GM23248 (cell line): ENCODE results near the gene GSTM2. TPM values are rescaled to one million over a fixed set of nuclear protein-coding genes. Genes with fewer than 3 reads are reported as not detected.

Experiments used
- DNase-seq: peaks from one replicate; pipeline ENCODE4 v3.0.0-alpha.2; 2015
- H2AFZ ChIP-seq: fragments of 200-600 bp; sonication (generic); 2 replicates; pipeline ENCODE4 v1.6.1; 2016; ENCODE audit warnings: antibody characterized with exemption
- H3F3A ChIP-seq: fragments of 200-600 bp; sonication (generic); 2 replicates; pipeline ENCODE4 v1.6.1; 2016; ENCODE audit warnings: mild to moderate bottlenecking, antibody characterized with exemption, mixed run types; ENCODE audit not compliant: insufficient read depth
- H3K27ac ChIP-seq: fragments of 200-600 bp; sonication (generic); 2 replicates; pipeline ENCODE4 v1.5.1; 2016; ENCODE audit warnings: mild to moderate bottlenecking
- H3K27me3 ChIP-seq: fragments of 200-600 bp; sonication (generic); replicated peaks from 2 replicates; pipeline ENCODE4 v1.6.1; 2016; ENCODE audit warnings: mild to moderate bottlenecking; ENCODE audit not compliant: insufficient read depth
- H3K36me3 ChIP-seq: fragments of 200-600 bp; sonication (generic); 2 replicates; pipeline ENCODE4 v1.6.1; 2016; ENCODE audit warnings: low read depth, mild to moderate bottlenecking
- H3K4me1 ChIP-seq: fragments of 200-600 bp; sonication (generic); 2 replicates; pipeline ENCODE4 v1.6.1; 2016; ENCODE audit warnings: mild to moderate bottlenecking; ENCODE audit not compliant: insufficient read depth
- H3K4me2 ChIP-seq: fragments of 200-600 bp; sonication (generic); one replicate; pipeline ENCODE4 v1.6.1; 2016; ENCODE audit warnings: mild to moderate bottlenecking; ENCODE audit not compliant: unreplicated experiment
- H3K4me3 ChIP-seq: fragments of 200-600 bp; sonication (generic); 2 replicates; pipeline ENCODE4 v1.5.1; 2016; ENCODE audit warnings: mild to moderate bottlenecking
- H3K79me2 ChIP-seq: fragments of 200-600 bp; sonication (generic); 2 replicates; pipeline ENCODE4 v1.6.1; 2016; ENCODE audit warnings: mild to moderate bottlenecking; ENCODE audit not compliant: insufficient read depth
- H3K9ac ChIP-seq: fragments of 200-600 bp; sonication (generic); 2 replicates; pipeline ENCODE4 v1.6.1; 2016; ENCODE audit warnings: mild to moderate bottlenecking
- H3K9me2 ChIP-seq: fragments of 200-600 bp; sonication (generic); 2 replicates; pipeline ENCODE4 v1.6.1; 2016; ENCODE audit warnings: mixed run types, mild to moderate bottlenecking, moderate library complexity; ENCODE audit not compliant: insufficient read depth
- H3K9me3 ChIP-seq: fragments of 200-600 bp; sonication (generic); one replicate; pipeline ENCODE4 v1.6.1; 2017; ENCODE audit warnings: low read depth
- H4K20me1 ChIP-seq: fragments of 200-600 bp; sonication (generic); 2 replicates; pipeline ENCODE4 v1.6.0; 2016; ENCODE audit not compliant: insufficient read depth
- EZH2 ChIP-seq: fragments of 200-600 bp; sonication (generic); IDR thresholded peaks from 2 replicates; pipeline ENCODE4 v1.6.1; 2018; ENCODE audit warnings: antibody characterized with exemption, mild to moderate bottlenecking; ENCODE audit not compliant: insufficient read depth, poor library complexity, severe bottlenecking
- EZH2phosphoT487 ChIP-seq: fragments of 200-600 bp; sonication (generic); IDR thresholded peaks from 2 replicates; pipeline ENCODE4 v1.6.1; 2018; ENCODE audit warnings: antibody characterized with exemption, moderate library complexity, mild to moderate bottlenecking, low read depth; ENCODE audit not compliant: insufficient read depth
- WGBS, 2 experiments: methylation state at CpG; one replicate each; pipeline ENCODE4 v1.1.6; 2015 to 2017; ENCODE audit warnings: low lambda C conversion rate in 2 of 2, low coverage in 1 of 2; ENCODE audit errors: missing lambda C conversion rate in 2 of 2; 5-methylcytosine and 5-hydroxymethylcytosine counted together
- in situ Hi-C: fragments of 300-500 bp; cut with MboI; formaldehyde crosslinking; loops from 2 replicates; pipeline ENCODE4 v1.15.0; 2020
- polyA plus RNA-seq: library from polyadenylated mRNA; unstranded; fragments of >200 nt; fragmentation: Nextera tagmentation; extraction: Ambion mirVana; gene quantifications from 2 replicates; pipeline ENCODE4 v1.2.1, GENCODE V29; 2016
- total RNA-seq: library from RNA; depleted of rRNA; stranded (reverse); fragments of >200 nt; shearing (Covaris generic); gene quantifications from 2 replicates; pipeline ENCODE4 v1.2.3, GENCODE V29; 2014

Gene GSTM2
- total and polyA plus RNA-seq, 2 experiments from 2014 or later, result 19.7 to 41.2 TPM

- Histone ChIP-seq H3K4me1 (peaks cover 61% of the 10 kb centered on the region), H3K9me3 (no peaks in the 10 kb centered on the region), H3F3A (peaks cover 36% of the 10 kb centered on the region), H4K20me1 (no peaks in the 10 kb centered on the region; the same call in 1 of the 2 replicates), H3K27ac (peak overlapping the region; percentile 99), H3K9ac (peak overlapping the region; percentile 100), H3K79me2 (peaks cover 57% of the 10 kb centered on the region), H3K4me2 (peak overlapping the region; percentile 95), H3K36me3 (no peaks in the 10 kb centered on the region), H3K9me2 (no peaks in the 10 kb centered on the region), H2AFZ (peak overlapping the region; percentile 69), H3K4me3 (peak overlapping the region; percentile 92), H3K27me3 (no peaks in the 10 kb centered on the region)
- in situ Hi-C loops, result no loop called here
- no peak for TF ChIP-seq EZH2
- no peak for TF ChIP-seq EZH2phosphoT487
- WGBS, 2 experiments, result 0 to 1% methylated on average over 9 of the region's 9 CpGs
- peak; percentile 81 for DNase-seq
These were observed 47.5 kb upstream of the GSTM2 start for GRCh38 chr1:109620401-109620791.

GRCh38 chr1:109620841-109621286 is 47.0 kb upstream of the GSTM2 start:
- H3K9me3 ChIP-seq, result no peaks in the 10 kb centered on the region
- DNase-seq, result peak; percentile 98
- H3K27me3 ChIP-seq, result no peaks in the 10 kb centered on the region
- TF ChIP-seq EZH2 (no peak), EZH2phosphoT487 (no peak)
- H4K20me1 ChIP-seq, result no peaks in the 10 kb centered on the region; the same call in 1 of the 2 replicates
- H2AFZ ChIP-seq, result peak overlapping the region; percentile 69
- peaks cover 33% of the 10 kb centered on the region for H3F3A ChIP-seq
- peak overlapping the region; percentile 92 for H3K4me3 ChIP-seq
- no peaks in the 10 kb centered on the region for H3K36me3 ChIP-seq
- 0 to 2% methylated on average over 18 of the region's 18 CpGs for WGBS, 2 experiments
- in situ Hi-C loops, result no loop called here
- H3K9ac ChIP-seq, result peak overlapping the region; percentile 100
- peak overlapping the region; percentile 95 for H3K4me2 ChIP-seq
- peaks cover 61% of the 10 kb centered on the region for H3K4me1 ChIP-seq
- H3K79me2 ChIP-seq, result peaks cover 62% of the 10 kb centered on the region
- H3K9me2 ChIP-seq, result no peaks in the 10 kb centered on the region
- peak overlapping the region; percentile 99 for H3K27ac ChIP-seq

GRCh38 chr1:109621379-109622136 is 46.3 kb upstream of the GSTM2 start:
- Histone ChIP-seq H3F3A (peaks cover 26% of the 10 kb centered on the region), H3K27me3 (no peaks in the 10 kb centered on the region), H2AFZ (no peak overlapping the region), H3K27ac (peak overlapping the region; percentile 99), H3K36me3 (no peaks in the 10 kb centered on the region), H3K9me2 (no peaks in the 10 kb centered on the region), H3K9ac (peak overlapping the region; percentile 100), H3K4me3 (peak overlapping the region; percentile 92), H3K79me2 (peaks cover 67% of the 10 kb centered on the region), H3K4me1 (peaks cover 58% of the 10 kb centered on the region), H4K20me1 (no peaks in the 10 kb centered on the region; the same call in 1 of the 2 replicates), H3K4me2 (peak overlapping the region; percentile 95), H3K9me3 (no peaks in the 10 kb centered on the region)
- TF ChIP-seq EZH2phosphoT487, result no peak
- peak; percentile 87 for DNase-seq
- WGBS, 2 experiments, result 18 to 25% methylated on average over 11 to 13 of the region's 13 CpGs
- in situ Hi-C loops, result no loop called here

- no peaks in the 10 kb centered on the region for H3K9me3 ChIP-seq
- no peak overlapping the region for H2AFZ ChIP-seq
- H3K4me2 ChIP-seq, result peak overlapping the region; percentile 95
- H4K20me1 ChIP-seq, result no peaks in the 10 kb centered on the region; the same call in 1 of the 2 replicates
- TF ChIP-seq EZH2 (no peak), EZH2phosphoT487 (no peak)
- H3K9ac ChIP-seq, result peak overlapping the region; percentile 100
- peak overlapping the region; percentile 99 for H3K27ac ChIP-seq
- H3K4me1 ChIP-seq, result peaks cover 51% of the 10 kb centered on the region
- no peak for DNase-seq
- 82 to 86% methylated on average over 11 of the region's 11 CpGs for whole genome bisulfite sequencing, 2 experiments
- peak overlapping the region; percentile 92 for H3K4me3 ChIP-seq
- in situ Hi-C loops, result no loop called here
- H3F3A ChIP-seq, result peaks cover 19% of the 10 kb centered on the region
- H3K27me3 ChIP-seq, result no peaks in the 10 kb centered on the region
- H3K79me2 ChIP-seq, result peaks cover 67% of the 10 kb centered on the region
- H3K36me3 ChIP-seq, result no peaks in the 10 kb centered on the region
- H3K9me2 ChIP-seq, result no peaks in the 10 kb centered on the region
These were observed 45.5 kb upstream of the GSTM2 start for GRCh38 chr1:109622137-109622892.
